ENCODE results near the gene SGSM1.

The SGSM1 gene

GRCh38 chr22:24805790-24806662 lies at the start of gene SGSM1:
SGSM1 (plus strand) TSS chr22:24806211; CDS start chr22:24806326, 115 bp downstream.
- DNase-seq (ENCODE audit: low spot score) = peak; percentile 80

- DNase-seq (ENCODE audit: low spot score) = peak; percentile 40
These were observed 47.7 kb upstream of the SGSM1 start for GRCh38 chr22:24758164-24758799.

GRCh38 chr22:24759765-24760164 lies 46.2 kb upstream of the SGSM1 start:
- DNase-seq (ENCODE audit: low spot score) = no peak

GRCh38 chr22:24760708-24761306 lies 45.2 kb upstream of the SGSM1 start:
- no peak for DNase-seq (ENCODE audit: low spot score)

GRCh38 chr22:24761888-24762675 lies 43.9 kb upstream of the SGSM1 start:
- DNase-seq (ENCODE audit: low spot score) = no peak

GRCh38 chr22:24763872-24764485 lies 42.0 kb upstream of the SGSM1 start:
- no peak for DNase-seq (ENCODE audit: low spot score)

- DNase-seq (ENCODE audit: low spot score) = no peak
These were observed 40.8 kb upstream of the SGSM1 start for GRCh38 chr22:24765166-24765565.

GRCh38 chr22:24768537-24769374 lies 37.3 kb upstream of the SGSM1 start:
- DNase-seq (ENCODE audit: low spot score) = peak; percentile 69

- peak; percentile 84 for DNase-seq (ENCODE audit: low spot score)
These were observed 33.4 kb upstream of the SGSM1 start for GRCh38 chr22:24772493-24773220.

- DNase-seq (ENCODE audit: low spot score) = no peak
These were observed 30.1 kb upstream of the SGSM1 start for GRCh38 chr22:24775769-24776492.

GRCh38 chr22:24776525-24776924 lies 29.5 kb upstream of the SGSM1 start:
- no peak for DNase-seq (ENCODE audit: low spot score)

GRCh38 chr22:24789516-24789915 lies 16.5 kb upstream of the SGSM1 start:
- DNase-seq (ENCODE audit: low spot score) = no peak

- no peak for DNase-seq (ENCODE audit: low spot score)
These were observed 14.6 kb upstream of the SGSM1 start for GRCh38 chr22:24791362-24791761.

GRCh38 chr22:24796056-24796455 lies 10.0 kb upstream of the SGSM1 start:
- DNase-seq (ENCODE audit: low spot score) = no peak

GRCh38 chr22:24796860-24797259 lies 9.2 kb upstream of the SGSM1 start:
- no peak for DNase-seq (ENCODE audit: low spot score)

- no peak for DNase-seq (ENCODE audit: low spot score)
These were observed 4.0 kb upstream of the SGSM1 start for GRCh38 chr22:24801901-24802465.

GRCh38 chr22:24803064-24803542 lies 2.9 kb upstream of the SGSM1 start:
- DNase-seq (ENCODE audit: low spot score) = peak; percentile 37

- no peak for DNase-seq (ENCODE audit: low spot score)
These were observed 621 bp downstream of the SGSM1 start for GRCh38 chr22:24806663-24807001.
